HG03060 (cell line): ENCODE measurements around the gene GNB1L.
"Not testable (repeated sequence)": the region's sequence is repeated elsewhere in the genome, so short reads cannot be mapped to it uniquely, and the experiment has no call there.

Source experiments
- ATAC-seq: cut with Tn5 transposase; IDR thresholded peaks from one replicate; pipeline ENCODE4 v1.9.1; 2021; ENCODE audit warnings: low read depth, moderate number of reproducible peaks; ENCODE audit not compliant: unreplicated experiment

Gene GNB1L

DNA sequence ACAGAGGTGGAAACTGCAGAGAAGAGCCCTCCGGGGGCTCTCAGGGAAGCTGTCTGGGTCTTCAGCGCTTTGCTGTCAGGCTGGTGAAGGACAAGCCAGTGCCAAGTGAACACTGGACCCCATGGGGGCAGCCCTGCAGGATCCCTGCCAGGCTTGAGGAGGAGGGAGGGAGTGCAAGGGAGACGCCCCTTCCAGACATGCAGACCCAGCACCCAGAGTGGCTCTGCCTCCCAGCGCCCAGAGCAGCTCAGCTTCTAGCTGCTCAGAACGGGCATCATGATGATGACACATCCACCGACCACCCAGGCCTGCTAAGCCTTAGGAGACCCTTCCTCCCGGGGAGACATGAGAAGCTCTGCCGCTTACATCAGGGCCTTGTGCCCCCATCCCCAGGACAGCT, 54.4 kb downstream of the GNB1L start:
- ATAC-seq, result no peak

DNA sequence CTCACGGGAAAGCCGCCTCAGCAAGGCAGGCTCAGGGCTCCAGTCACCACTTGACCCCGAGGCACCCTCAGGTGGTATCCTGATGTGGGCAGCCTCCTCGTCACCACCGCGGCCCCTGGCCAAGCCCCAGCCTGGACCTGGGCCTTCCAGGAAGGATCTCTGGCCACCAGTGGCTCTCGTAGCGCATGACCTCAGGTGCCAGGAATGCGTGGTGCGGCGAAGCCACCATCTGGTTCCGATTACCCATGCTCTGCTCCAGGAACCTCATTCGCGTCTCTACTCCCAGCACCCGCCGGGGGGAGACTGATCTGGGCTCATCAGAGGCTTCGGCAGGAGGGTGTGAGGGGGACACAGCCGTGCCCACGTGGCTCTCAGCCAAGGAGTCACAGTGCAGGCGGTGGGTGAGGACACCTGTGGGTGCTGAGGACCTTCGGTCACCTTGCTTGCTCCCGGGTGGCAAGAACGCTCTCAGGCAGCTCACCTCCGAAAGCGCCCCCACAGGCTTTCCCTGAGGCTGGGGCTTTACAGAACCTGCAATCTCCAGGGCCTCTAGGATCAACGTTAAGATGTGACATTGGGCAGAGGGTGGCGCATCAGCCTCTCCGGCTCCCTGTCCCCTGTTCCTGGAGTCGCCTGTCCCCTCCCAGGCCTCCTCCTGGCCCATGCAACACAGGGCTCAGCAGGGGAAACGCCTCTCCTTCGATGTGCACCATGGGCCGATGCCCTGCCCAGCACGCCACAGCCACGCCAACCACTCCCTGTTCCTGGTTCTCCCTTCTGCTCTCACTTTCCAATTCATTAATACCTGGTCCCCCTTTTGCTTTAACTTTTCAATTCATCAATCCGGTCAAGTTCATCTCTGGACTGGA, 55.1 kb downstream of the GNB1L start:
- no peak for ATAC-seq

DNA sequence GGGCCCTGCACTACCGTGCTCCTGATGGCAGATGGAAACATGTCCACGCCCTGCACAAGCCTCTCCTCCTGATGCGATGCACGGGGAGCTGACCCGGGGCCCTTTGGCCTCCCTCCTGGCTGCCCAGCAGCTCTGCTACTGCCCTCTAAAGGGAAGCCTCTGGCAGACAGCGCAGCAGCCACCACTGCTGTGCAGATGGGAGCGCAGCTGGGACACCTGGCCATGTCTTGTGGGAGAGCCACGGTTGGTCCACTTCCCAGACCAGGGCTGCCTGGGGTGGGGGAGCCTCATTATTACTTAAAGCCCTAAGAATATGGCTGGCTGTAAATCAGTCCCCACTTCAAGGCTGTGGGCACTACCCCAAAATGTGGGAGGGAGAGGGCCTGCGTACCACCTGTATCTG, 55.8 kb downstream of the GNB1L start:
- no peak for ATAC-seq

DNA sequence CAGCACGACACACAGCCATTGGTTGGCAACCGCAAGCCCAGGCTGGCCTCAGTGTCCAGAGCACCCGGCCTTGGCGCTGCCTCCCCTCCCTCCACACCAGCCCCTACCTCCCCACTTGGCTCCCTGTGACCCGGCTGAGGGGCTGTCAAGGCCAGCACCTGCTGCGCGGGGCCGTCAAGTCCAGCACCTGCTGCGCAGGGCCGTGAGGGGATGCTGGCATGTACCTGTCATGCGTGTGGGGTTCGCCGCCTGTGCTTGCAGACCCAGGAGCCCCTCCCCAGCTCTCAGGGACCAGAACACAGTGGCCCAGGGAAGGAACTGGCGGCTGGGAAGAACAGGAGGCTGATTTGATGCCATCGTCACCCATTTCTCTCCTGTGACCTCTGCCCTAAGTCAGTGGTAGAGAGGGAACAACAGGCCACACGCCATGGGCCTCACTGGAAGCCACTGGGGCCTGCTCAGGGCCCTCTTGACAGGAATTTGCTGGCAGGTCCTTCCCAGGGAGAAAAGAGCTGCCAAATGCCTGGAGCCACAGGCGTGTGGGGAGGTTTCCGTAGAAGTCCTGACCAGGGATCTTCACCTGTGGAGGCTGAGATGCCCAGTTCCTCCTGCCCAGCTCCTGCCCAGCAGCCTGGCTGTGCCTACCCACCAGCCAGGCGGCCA, 56.5 kb downstream of the GNB1L start:
- no peak for ATAC-seq

DNA sequence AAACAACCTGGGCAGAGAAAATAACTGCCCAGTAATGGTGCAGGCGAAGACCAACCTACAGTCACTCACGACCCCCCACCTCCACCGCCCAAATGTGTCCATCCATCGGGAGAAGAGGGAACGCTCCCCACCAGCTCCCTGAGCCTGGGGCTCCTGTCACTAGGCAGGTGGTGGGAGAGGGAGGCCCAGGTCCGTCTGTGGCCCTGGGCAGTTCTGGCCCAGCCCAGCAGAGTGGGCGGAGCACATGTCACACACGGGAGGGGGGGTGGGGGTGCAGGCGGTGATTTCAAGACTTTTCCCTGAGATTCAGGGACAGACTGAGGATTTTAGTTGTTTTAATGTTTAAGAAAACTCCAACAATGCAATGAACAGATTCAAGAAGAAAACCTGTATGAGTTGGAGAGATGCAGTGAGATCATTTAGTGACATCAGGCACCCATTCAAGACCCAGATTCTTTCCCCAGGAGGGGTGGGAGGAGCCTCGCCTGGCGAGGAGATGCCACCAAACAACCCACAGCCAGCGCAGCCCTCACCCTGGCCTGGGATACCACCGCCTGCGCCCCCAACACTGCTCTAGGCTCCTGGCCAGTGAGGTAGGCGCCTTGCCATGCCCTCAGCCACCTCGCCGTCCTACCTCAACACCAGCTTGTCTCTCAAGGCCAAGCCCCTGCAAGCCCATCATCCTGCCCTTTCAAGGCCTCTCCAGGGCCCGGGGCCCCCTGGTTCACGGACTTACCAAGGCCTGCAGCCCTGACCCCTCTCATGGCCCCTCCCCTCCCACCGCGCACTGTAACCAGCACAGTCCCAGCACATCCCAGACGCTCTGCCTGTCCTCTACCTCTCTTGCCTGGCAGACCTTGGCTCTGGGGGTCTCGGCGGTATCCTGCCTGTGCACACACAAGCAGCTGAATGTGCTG, 57.3 kb downstream of the GNB1L start:
- ATAC-seq, result no peak

DNA sequence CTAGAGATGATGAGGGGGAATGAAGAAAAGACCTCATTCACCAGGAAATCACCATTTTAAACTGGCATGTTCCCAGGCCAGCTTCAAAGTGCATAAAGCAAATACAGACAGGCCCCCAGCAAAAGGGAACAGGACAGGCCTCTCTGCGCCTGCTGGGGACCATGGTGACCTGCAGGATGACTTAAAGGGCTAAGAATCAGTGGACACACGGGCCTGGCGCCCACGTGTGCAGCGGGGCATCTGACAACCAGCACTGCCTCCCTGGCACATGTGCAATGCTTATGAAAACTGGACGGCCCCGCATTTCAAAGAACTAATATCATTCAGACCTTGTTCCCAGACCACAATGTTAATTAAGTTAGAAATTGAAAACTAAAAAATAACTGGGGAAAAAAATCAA, 58.5 kb downstream of the GNB1L start:
- no peak for ATAC-seq

DNA sequence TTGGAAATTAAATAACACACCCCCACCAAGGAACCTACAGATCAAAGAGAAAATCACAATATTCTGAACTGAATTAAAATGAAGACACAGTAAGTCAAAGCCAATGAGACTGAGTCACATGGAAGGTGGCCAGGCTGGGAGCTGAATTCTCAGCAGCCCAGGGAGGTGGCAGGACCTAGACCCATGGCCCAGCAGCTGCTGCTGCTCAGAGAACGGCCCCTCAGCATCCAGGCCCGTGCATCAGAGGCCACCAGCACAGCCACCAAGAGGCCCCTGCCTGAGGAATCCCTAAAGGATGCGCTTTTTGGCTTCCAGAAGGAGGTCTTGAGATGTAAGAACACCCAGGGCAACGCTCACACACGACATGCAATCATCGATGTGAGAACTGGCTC, 59.1 kb downstream of the GNB1L start:
- ATAC-seq, result no peak

DNA sequence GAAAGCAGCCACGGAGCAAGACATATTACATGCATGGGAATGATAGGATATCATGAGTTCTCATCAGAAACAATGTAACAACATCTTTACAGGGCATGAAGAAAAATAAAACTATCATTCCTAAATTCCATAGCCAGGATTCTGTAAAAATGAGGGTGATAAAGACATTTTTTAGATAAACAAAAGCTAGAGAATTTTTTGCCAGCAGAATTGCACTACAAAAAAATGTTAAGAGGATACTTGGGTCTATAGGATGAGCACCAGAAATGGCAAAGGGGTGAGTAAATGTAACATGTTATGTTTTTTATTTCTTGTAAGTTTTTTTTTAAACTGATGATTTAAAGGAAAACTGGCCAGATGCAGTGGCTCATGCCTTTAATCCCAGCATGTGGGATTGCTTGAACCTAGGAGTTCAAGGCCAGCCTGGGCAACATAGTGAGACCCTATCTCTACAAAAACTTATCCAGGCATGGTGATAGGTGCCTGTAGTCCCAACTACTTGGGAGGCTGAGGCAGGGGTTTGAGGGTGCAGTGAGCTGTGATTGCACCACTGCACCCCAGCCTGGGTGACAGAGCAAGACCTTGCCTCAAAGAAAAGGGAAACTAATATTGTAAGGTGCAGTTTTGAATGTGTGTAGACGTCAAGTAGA, 60.9 kb downstream of the GNB1L start:
- no peak for ATAC-seq

DNA sequence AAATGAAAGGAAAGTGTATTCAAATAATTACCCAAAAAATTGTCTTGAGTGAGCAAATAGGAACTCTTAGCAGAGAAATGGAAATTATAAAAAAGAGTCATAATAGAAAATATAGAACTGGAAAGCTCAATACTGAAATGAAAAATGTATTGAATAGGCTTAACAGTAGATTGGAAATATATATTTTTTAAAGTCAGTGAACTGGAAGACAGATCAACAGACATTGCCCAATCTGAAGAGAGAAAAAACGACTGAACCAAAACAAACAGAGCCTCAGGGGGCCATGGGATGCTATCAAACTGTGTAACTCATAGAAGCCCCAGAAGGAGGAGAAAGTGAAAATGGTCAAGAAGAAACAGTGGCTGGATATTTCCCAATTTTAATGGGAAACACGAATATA, 61.5 kb downstream of the GNB1L start:
- no peak for ATAC-seq

DNA sequence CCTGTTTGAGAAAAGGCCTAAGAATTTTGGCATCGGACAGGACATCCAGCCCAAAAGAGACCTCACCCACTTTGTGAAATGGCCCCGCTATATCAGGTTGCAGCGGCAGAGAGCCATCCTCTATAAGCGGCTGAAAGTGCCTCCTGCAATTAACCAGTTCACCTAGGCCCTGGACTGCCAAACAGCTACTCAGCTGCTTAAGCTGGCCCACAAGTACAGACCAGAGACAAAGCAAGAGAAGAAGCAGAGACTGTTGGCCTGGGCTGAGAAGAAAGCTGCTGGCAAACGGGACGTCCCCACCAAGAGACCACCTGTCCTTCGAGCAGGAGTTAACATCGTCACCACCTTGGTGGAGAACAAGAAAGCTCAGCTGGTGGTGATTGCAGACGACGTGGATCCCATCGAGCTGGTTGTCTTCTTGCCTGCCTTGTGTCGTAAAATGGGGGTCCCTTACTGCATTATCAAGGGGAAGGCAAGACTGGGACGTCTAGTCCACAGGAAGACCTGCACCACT, 62.2 kb downstream of the GNB1L start:
- not testable (repeated sequence) for ATAC-seq

DNA sequence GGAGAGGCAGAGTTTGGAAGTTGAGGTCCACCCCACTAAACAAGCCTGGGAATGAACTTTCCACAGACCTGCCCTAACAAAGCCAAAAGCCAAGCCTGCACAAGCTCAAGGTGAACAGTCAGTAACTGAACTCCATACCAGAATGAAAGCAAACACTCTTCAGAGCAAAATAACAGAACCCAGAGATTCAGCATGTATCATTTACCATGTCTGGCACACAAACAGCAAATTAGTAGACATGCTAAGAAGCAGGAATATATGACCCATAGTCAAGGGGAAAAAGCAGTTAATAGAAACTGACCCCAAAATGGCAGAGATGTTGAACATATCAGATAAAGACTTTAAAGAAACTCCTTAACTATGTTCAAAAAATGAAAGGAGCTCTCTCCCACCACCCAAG, 62.8 kb downstream of the GNB1L start:
- no peak for ATAC-seq

DNA sequence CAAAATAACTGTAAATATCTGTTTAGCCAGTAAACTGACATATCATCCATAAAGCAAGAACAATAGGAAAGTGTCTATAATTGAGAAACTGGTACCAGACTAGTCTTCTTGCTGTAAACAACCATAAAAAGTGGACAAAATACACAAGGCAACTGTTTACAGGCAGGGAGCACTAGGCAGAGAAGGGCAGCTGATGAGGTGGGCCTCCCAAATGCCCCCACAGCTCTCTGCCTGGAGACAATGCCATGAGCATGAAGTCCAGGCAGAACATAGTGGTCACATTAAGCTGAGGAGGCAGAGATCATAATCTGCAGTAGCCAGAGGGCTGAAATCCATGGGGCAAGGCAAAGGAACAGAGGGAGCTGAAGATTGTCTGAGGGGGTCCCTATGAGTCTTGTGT, 63.4 kb downstream of the GNB1L start:
- ATAC-seq, result no peak

DNA sequence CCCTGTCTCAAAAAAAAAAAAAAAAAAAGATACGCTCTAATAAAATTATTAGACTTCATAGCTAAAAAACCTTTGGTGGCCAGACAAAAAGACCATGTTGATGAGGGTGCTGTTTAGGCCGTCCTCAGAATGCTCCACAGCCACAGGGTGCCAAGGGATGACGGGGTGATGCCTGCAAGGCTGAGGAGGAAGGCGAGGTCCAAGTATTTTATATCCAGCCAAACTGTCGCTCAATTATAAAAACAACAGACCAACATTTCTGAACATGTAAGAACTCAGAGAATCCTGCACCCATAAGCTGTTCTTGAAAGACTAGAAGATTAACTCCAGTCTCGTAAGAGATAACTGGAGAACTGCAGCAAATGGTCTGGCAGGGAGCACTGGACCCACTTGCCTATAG, 64.8 kb downstream of the GNB1L start:
- no peak for ATAC-seq

DNA sequence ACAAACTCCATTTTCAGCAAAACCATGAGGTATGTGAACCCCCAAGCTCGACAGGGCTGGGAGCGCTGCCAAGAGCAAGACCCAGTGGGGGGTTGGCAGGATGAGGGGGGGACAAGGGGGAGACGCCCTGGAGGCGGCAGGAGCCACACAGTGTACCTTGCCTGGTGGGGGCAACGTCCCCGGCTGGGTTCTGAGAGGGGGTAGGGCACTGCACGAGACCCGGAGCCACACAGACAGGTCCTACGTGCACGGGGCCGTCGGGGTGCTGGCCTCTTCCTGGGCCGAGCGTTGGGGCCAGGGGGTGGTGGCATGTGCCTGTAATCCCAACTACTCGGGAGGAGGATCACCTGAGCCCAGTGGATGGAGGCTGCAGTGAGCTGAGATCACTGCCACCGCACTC, 65.3 kb downstream of the GNB1L start:
- ATAC-seq, result no peak

DNA sequence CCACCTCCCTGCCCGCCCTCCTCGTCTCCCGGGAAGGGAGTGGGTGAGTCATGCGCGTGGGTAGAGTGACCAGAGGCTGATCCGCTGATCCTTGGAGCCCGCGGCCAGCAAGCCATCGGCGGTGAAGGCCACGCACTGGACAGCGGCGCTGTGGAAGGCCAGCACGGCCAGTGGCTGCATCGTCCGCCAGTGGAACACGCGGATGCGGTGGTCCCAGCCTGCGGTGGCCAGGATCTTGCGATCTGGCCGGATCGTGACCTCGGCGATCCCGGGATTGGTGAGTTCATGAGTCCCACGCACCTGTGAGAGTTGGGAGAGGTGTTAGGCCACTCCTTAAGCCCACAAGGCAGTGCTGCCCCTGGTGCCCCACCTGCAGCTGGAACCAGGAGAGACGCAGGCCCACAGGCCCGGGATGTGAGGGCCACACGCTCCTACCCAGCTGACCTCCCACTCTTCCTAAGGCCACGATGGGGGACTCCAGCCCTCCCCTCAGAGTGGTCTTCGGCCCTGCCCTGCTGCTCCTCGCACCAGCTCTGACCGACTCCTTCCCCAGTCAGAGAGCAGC, 65.9 kb downstream of the GNB1L start:
- ATAC-seq, result no peak

DNA sequence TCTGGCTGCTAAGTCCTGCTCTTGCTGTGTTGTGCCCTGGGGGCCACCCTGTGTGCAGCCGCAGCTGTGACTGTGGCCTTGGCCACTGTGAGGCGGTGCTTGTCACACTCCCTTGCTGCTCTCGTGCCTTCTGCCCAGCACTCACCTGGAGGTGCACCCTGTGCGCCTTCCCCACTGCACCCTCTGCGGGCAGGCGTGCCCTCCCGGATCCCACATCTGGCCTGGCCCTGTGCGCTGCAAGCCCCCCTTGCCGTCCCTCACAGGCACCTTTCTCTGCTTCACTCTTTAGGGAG, 66.9 kb downstream of the GNB1L start:
- ATAC-seq, result no peak

DNA sequence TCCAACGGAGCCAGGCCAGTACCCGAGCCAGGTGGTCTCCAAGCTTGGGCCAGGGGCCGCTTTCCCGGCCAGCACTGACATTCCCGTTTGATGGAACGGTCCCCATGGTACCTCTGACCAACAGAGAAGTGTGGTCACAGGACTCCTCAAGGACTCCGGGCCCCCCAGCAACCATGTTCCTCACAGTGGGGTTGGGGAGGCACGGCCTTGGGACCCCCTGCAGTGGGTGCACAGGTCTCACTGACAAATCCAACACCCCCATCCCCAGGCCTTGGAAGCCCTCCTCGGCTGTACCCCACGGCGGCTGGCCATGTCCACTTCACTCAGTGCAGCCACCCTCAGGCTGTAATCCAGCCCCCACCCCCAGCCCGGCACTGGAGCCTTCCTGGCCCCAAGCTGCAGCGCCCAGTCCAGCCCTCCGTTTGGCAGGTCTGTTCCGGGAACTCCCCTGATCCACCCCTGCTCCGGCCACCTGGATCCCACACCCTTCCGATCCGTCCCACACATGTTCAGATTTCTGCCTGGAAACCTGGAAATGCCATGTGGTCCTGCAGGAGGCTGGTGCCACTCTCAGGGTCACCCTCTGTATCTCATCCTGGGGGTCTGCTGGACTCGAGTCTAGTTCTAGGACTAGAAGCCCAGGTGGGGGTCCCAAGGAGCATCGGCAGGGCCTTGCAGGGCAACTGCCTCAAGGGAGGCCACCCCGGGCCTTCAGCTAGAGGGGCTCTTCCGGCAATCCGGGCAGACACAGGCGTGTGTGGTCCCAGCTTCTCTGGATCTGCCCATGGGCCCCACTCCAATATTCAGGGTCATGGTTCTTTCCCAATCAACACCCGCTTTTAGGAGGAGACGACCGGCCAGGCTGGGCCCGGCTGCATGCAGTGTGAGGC, 67.5 kb downstream of the GNB1L start:
- ATAC-seq, result no peak

DNA sequence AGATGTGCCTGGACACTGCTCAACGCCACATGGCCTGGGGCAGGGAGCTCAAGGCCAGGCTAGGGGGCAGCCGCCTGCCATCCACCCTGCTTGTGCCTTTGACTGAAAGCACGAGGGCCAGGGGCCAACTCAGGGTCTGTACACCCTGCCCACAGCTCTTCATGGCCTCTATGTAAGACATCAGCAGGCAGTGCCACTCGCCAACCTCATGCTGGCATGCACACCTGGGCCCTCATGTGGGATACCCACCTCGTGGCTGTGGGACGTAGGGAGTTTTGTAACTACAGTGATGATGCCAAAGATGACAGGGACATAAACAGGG, 68.4 kb downstream of the GNB1L start:
- ATAC-seq, result no peak

DNA sequence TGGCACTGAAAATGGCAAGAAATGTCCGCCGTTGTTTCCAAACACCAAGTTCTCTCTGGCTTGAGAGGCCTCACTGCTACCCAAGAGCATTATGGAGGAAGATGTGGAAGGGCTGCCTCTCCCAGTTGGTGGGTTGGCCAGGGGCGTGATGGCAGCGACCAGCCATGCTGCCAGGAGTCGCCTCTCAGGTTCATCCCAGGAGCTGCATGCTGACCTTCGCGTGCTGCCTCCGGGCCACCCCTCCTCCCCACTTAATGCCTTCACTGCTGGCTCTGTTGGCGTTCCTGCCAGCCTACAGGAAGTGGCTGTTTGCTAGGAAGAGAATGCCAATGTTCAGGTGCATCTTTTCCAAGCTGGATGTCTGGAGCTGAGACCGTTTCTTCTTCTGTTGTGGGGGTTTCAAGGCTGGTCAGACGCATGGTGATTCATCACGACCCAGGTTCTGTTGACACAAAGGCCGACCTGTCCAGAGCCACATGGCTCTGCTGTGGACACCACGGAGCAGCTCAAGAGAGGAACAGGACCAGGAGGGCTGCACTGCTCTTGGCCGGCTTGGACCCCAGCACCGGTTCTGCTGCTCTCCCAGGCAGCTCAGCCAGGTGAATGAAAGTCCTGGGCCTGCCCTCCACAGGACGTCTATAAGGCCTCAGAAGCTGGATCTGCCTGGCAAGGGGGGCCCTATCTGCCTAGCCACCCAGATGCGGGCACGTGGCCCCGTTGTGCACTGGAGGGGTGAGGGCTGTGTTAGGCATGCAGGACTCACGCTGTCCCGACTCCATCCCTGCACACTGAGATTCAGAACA, 69.0 kb downstream of the GNB1L start:
- ATAC-seq, result no peak
